Endothelial cell of umbilical vein (primary cell): ENCODE results near the gene CCBE1. TPM values are rescaled to one million over a fixed set of nuclear protein-coding genes. Genes with fewer than 3 reads are reported as not detected.

Experiments
- BruUV-seq: library from RNA; stranded (reverse); fragments of 400-500 nt; replicated peaks from 2 replicates; lab custom pipeline; 2021; lab: Mats Ljungman, UMichigan
- CTCF ChIA-PET: fragments of 300-600, 350-600 bp; sonication (Branson Sonifier 250); formaldehyde crosslinking; loops from one replicate; lab custom pipeline; 2021; ENCODE audit warnings: antibody characterized with exemption, inconsistent platforms; lab: Charles Lee
- POLR2A ChIA-PET: fragments of 300-600, 350-600 bp; sonication (Branson Sonifier 250); formaldehyde crosslinking; loops from one replicate; lab custom pipeline; 2021; ENCODE audit warnings: antibody characterized with exemption, inconsistent platforms; lab: Charles Lee
- DNase-seq: peaks from one replicate; pipeline ENCODE4 v3.0.0-alpha.2; 2011; ENCODE audit warnings: low read depth, low spot score
- FAIRE-seq: peaks from 2 replicates; lab custom pipeline; 2011; peaks lifted over from hg19 to GRCh38; lab: Jason Lieb, UNC
- H2AFZ ChIP-seq: 2 replicates; pipeline ENCODE4 v1.6.0; 2012; ENCODE audit warnings: low read depth, low read length, control low read depth, inconsistent platforms
- H3K27ac ChIP-seq: 2 replicates; pipeline ENCODE4 v1.5.1; 2011; ENCODE audit warnings: low read depth, mild to moderate bottlenecking, control low read depth, low read length, moderate library complexity; ENCODE audit not compliant: insufficient read depth
- H3K27me3 ChIP-seq, 2 experiments: 2 replicates each; pipeline versions ENCODE4 v1.6.0 to v1.6.1; 2011; ENCODE audit warnings: low read length in 2 of 2, mixed read lengths in 1 of 2; ENCODE audit not compliant: control insufficient read depth in 2 of 2, insufficient read depth in 2 of 2
- H3K36me3 ChIP-seq, 2 experiments: 2 replicates in 1 of 2; 3 replicates in 1 of 2; pipeline ENCODE4 v1.5.1; 2011; ENCODE audit warnings: low read length in 2 of 2, mild to moderate bottlenecking in 1 of 2, moderate library complexity in 1 of 2; ENCODE audit not compliant: control insufficient read depth in 2 of 2, insufficient read depth in 2 of 2; ENCODE audit errors: extremely low read depth in 1 of 2
- H3K4me1 ChIP-seq: 3 replicates; pipeline ENCODE4 v1.5.1; 2011; ENCODE audit warnings: mild to moderate bottlenecking, low read length; ENCODE audit not compliant: control insufficient read depth, insufficient read depth; ENCODE audit errors: extremely low read depth
- H3K4me2 ChIP-seq: 2 replicates; pipeline ENCODE4 v1.6.1; 2011; ENCODE audit warnings: low read length, control low read depth, mixed read lengths; ENCODE audit not compliant: insufficient read depth
- H3K4me3 ChIP-seq, 3 experiments: fragments of 200-600 bp in 1 of 3; sonication (generic), shearing (Covaris generic) in 1 of 3; replicated peaks in 1 of 3; 2 replicates each; pipeline ENCODE4 v1.5.1; 2011 to 2016; ENCODE audit warnings: control low read depth in 3 of 3, low read length in 3 of 3, mild to moderate bottlenecking in 2 of 3, inconsistent platforms in 1 of 3, low read depth in 1 of 3, moderate library complexity in 1 of 3; ENCODE audit not compliant: insufficient read depth in 1 of 3
- H3K79me2 ChIP-seq: 2 replicates; pipeline ENCODE4 v1.6.0; 2012; ENCODE audit warnings: low read length, inconsistent platforms; ENCODE audit not compliant: control insufficient read depth, insufficient read depth
- H3K9ac ChIP-seq: replicated peaks from 2 replicates; pipeline ENCODE3; 2011; ENCODE audit warnings: low read length, control low read depth; ENCODE audit not compliant: insufficient read depth; ENCODE audit errors: extremely low read depth
- H3K9me1 ChIP-seq: replicated peaks from 3 replicates; pipeline ENCODE4 v1.6.0; 2011; ENCODE audit warnings: mild to moderate bottlenecking, low read length; ENCODE audit not compliant: control insufficient read depth, insufficient read depth; ENCODE audit errors: extremely low read depth
- H3K9me3 ChIP-seq: replicated peaks from 2 replicates; pipeline ENCODE4 v1.5.1; 2012; ENCODE audit warnings: low read length, inconsistent platforms; ENCODE audit not compliant: control insufficient read depth, insufficient read depth
- H4K20me1 ChIP-seq: replicated peaks from 2 replicates; pipeline ENCODE3; 2011; ENCODE audit warnings: mild to moderate bottlenecking, low read length; ENCODE audit not compliant: control insufficient read depth, insufficient read depth; ENCODE audit errors: extremely low read depth
- EZH2 ChIP-seq: IDR thresholded peaks from 2 replicates; pipeline ENCODE4 v1.6.1; 2012; ENCODE audit warnings: borderline replicate concordance, low read depth, mild to moderate bottlenecking, moderate library complexity, low read length, inconsistent platforms; ENCODE audit not compliant: severe bottlenecking
- FOS ChIP-seq: IDR thresholded peaks from 2 replicates; pipeline ENCODE4 v1.6.1; 2011; ENCODE audit warnings: mild to moderate bottlenecking, low read length, moderate library complexity, borderline replicate concordance; ENCODE audit not compliant: insufficient read depth
- GATA2 ChIP-seq: IDR thresholded peaks from 2 replicates; pipeline ENCODE4 v1.7.0; 2011; ENCODE audit warnings: low read depth, mild to moderate bottlenecking, moderate library complexity, mixed read lengths, low read length; ENCODE audit not compliant: insufficient read length, insufficient read depth
- JUN ChIP-seq: IDR thresholded peaks from 2 replicates; pipeline ENCODE4 v1.6.1; 2011; ENCODE audit warnings: borderline replicate concordance, low read depth; ENCODE audit not compliant: insufficient read length, insufficient read depth
- MYC ChIP-seq: IDR thresholded peaks from one replicate; pipeline ENCODE4 v1.6.1; 2011; ENCODE audit warnings: mild to moderate bottlenecking, low read depth, low read length
- POLR2A ChIP-seq: IDR thresholded peaks from 2 replicates; pipeline ENCODE4 v1.6.1; 2012; ENCODE audit warnings: low read depth, mild to moderate bottlenecking, control low read depth, low read length
- POLR2AphosphoS5 ChIP-seq: IDR thresholded peaks from 2 replicates; pipeline ENCODE4 v1.6.1; 2012; ENCODE audit warnings: low read depth, mild to moderate bottlenecking, control low read depth, low read length, moderate library complexity; ENCODE audit not compliant: insufficient read depth
- dilution Hi-C: fragments of 300-500 bp; cut with MboI; formaldehyde crosslinking; loops from one replicate; pipeline ENCODE4 v1.15.0; 2019; ENCODE audit warnings: low sequenced_read_pairs; ENCODE audit not compliant: extremely low pct_ligation_motif_present
- intact Hi-C: fragments of 100-400 bp; cut with micrococcal nuclease; formaldehyde crosslinking; loops from one replicate; pipeline ENCODE4 v1.10.0; 2022
- polyA plus RNA-seq, 4 experiments: library from polyadenylated mRNA; depleted of rRNA in 3 of 4; stranded (reverse) in 3 of 4; unstranded in 1 of 4; fragments of >200 nt; gene quantifications; 2 replicates each; pipeline versions ENCODE4 v1.2.1 to v1.2.3, GENCODE V29; 2011 to 2012; ENCODE audit warnings: missing spikeins in 1 of 4
- total RNA-seq: library from RNA; stranded (reverse); gene quantifications from 2 replicates; pipeline ENCODE4 v1.2.3, GENCODE V29; 2021
- TF ChIP-seq, protein P1 (sequence below), 2 donors: IDR thresholded peaks; 1 replicate in 1 of 2; 2 replicates in 1 of 2; pipeline ENCODE4 v1.5.1; 2011; ENCODE audit warnings: low read length in 2 of 2, mild to moderate bottlenecking in 2 of 2, moderate library complexity in 2 of 2, control low read depth in 1 of 2, inconsistent platforms in 1 of 2, low read depth in 1 of 2; ENCODE audit not compliant: insufficient read depth in 1 of 2; ENCODE audit errors: extremely low read depth in 1 of 2
- TF ChIP-seq, protein P2 (sequence below): IDR thresholded peaks from 2 replicates; pipeline ENCODE4 v1.6.1; 2011; ENCODE audit not compliant: insufficient read depth, insufficient read length

Gene CCBE1
- total and polyA plus RNA-seq, 2 donors (not counting 3 experiments of a cell fraction or from before 2014, with no cell fraction given), result 0.04 TPM; not detected in 1

DNA sequence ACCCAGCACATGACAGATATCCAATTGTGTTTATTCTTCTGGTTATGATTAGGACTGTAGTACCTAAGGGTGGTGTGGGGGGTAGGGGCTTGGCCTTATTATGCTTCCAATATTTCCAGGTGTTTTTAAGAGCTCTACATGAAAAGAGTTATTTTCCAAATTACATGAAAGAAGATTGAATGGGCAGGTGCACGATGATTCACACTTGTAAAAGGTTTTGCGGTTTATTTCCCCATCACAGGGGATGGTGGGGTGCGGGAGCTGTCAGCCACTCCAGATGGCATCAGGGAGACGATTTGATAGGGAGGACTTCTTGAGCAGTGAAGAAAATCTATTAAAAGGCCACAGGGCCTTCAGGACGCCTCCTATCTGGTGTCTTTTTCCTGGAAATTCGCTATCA, 15.1 kb upstream of the CCBE1 start:
- POLR2A ChIA-PET, result no interaction called here

DNA sequence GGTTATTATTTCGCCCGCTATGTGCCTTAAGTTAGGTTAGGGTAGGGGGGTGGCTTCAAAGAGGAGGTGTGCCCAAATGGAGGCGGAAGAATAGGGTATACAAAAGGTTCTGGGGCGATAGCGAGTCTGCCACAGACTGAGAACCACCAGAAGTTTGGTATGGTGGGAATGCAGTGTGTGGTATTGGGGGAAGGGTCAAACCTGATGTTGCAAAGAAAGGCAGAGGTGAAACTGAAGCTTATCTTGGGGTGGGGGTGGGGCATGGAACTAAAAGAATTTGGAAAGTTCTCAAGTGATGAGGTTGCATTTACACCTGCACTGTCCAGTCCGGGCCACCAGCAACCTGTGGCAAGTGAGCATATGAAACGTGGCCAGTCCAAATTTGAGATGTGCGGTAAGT, 11.8 kb upstream of the CCBE1 start:
- no peaks in the 10 kb centered on the region for H3K79me2 ChIP-seq
- intact Hi-C loops (no loop called here), dilution Hi-C loops (no loop called here)
- no peak overlapping the region for H3K4me2 ChIP-seq
- H3K9ac ChIP-seq, result no peak overlapping the region
- no peaks in the 10 kb centered on the region for H3K9me3 ChIP-seq
- FAIRE-seq (no peak), DNase-seq (no peak)
- TF ChIP-seq GATA2 (no peak), JUN (no peak), MYC (no peak), POLR2AphosphoS5 (no peak), EZH2 (no peak), POLR2A (no peak), FOS (no peak)
- TF ChIP-seq, protein P1, sequence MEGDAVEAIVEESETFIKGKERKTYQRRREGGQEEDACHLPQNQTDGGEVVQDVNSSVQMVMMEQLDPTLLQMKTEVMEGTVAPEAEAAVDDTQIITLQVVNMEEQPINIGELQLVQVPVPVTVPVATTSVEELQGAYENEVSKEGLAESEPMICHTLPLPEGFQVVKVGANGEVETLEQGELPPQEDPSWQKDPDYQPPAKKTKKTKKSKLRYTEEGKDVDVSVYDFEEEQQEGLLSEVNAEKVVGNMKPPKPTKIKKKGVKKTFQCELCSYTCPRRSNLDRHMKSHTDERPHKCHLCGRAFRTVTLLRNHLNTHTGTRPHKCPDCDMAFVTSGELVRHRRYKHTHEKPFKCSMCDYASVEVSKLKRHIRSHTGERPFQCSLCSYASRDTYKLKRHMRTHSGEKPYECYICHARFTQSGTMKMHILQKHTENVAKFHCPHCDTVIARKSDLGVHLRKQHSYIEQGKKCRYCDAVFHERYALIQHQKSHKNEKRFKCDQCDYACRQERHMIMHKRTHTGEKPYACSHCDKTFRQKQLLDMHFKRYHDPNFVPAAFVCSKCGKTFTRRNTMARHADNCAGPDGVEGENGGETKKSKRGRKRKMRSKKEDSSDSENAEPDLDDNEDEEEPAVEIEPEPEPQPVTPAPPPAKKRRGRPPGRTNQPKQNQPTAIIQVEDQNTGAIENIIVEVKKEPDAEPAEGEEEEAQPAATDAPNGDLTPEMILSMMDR (IDR thresholded peaks at IDR 0.05; ENCODE audit: extremely low read depth in 1 of 2, insufficient read depth in 1 of 2, low read depth in 1 of 2, low read length in 2 of 2), result no peak
- TF ChIP-seq, protein P2, sequence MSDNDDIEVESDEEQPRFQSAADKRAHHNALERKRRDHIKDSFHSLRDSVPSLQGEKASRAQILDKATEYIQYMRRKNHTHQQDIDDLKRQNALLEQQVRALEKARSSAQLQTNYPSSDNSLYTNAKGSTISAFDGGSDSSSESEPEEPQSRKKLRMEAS, result no peak
- H3K4me3 ChIP-seq, result no peak overlapping the region
- no peaks in the 10 kb centered on the region for H3K36me3 ChIP-seq
- BruUV-seq, result no TSS peak
- no peaks in the 10 kb centered on the region for H3K27me3 ChIP-seq
- H3K9me1 ChIP-seq, result no peaks in the 10 kb centered on the region
- H4K20me1 ChIP-seq, result no peaks in the 10 kb centered on the region
- no peaks in the 10 kb centered on the region for H3K4me1 ChIP-seq
- ChIA-PET CTCF (interaction anchor here (6.7 kb wide), 1 partner anchor 12 kb away, joined by 61 read pairs; the partner anchor contains the start of gene CCBE1), POLR2A (interaction anchor here (0.6 kb wide), 1 partner anchor 18 kb away, joined by 3 read pairs; no protein-coding TSS in a partner anchor)
- H2AFZ ChIP-seq, result no peak overlapping the region
- H3K27ac ChIP-seq, result no peak overlapping the region

More for the DNA sequence above, 15.1 kb upstream of the CCBE1 start:
- Histone ChIP-seq H3K9me3 (no peaks in the 10 kb centered on the region), H2AFZ (no peak overlapping the region), H3K4me2 (no peak overlapping the region), H3K4me3 (no peak overlapping the region), H3K27ac (no peak overlapping the region), H3K79me2 (no peaks in the 10 kb centered on the region), H3K9me1 (no peaks in the 10 kb centered on the region), H3K4me1 (no peaks in the 10 kb centered on the region), H3K36me3 (no peaks in the 10 kb centered on the region), H3K27me3 (no peaks in the 10 kb centered on the region), H4K20me1 (no peaks in the 10 kb centered on the region), H3K9ac (no peak overlapping the region)
- BruUV-seq, result no TSS peak
- dilution Hi-C loops (no loop called here), intact Hi-C loops (no loop called here)
- CTCF ChIA-PET, result interaction anchor here (0.6 to 11.3 kb wide), 3 partner anchors 15 to 81 kb away, joined by 3 to 129 read pairs (median 5); partner anchors contain the start of gene CCBE1
- DNase-seq (no peak), FAIRE-seq (no peak)
- TF ChIP-seq, protein P1 (IDR thresholded peaks at IDR 0.05; ENCODE audit: extremely low read depth in 1 of 2, insufficient read depth in 1 of 2, low read depth in 1 of 2, low read length in 2 of 2), result no peak
- no peak for TF ChIP-seq GATA2
- TF ChIP-seq EZH2, result no peak
- no peak for TF ChIP-seq FOS
- TF ChIP-seq POLR2AphosphoS5, result no peak
